ENCODE results near the gene CDCA8.

The CDCA8 gene

DNA sequence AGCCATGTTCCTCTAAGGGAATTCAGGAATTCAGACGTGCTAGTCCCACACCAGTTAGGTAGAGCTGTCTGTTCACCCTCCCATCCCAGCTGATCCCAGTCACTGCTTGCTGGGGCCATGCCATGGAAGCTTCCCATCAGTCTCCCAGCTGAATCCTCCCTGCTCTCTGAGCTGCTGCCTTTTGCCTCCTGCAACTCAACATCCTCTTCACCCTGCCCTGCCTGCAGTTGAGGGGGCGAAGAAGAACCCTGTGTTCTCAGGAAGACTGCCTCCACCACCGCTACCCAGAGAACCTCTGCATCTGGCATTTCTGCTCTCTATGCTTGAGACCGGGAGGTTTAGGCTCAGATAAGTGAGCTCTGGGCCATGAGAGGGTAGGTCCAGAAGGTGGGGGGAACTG, 16.2 kb downstream of the CDCA8 start:
- DNase-seq, result no peak
- no peaks in the 10 kb centered on the region for H3K27me3 ChIP-seq (ENCODE audit: insufficient read depth, low read depth, severe bottlenecking)
- H3K27ac ChIP-seq, result no peak overlapping the region
- H3K4me3 ChIP-seq (ENCODE audit: low read depth, low read length), result no peak overlapping the region
- peaks cover 69% of the 10 kb centered on the region for H3K36me3 ChIP-seq
- TF ChIP-seq, protein P1, sequence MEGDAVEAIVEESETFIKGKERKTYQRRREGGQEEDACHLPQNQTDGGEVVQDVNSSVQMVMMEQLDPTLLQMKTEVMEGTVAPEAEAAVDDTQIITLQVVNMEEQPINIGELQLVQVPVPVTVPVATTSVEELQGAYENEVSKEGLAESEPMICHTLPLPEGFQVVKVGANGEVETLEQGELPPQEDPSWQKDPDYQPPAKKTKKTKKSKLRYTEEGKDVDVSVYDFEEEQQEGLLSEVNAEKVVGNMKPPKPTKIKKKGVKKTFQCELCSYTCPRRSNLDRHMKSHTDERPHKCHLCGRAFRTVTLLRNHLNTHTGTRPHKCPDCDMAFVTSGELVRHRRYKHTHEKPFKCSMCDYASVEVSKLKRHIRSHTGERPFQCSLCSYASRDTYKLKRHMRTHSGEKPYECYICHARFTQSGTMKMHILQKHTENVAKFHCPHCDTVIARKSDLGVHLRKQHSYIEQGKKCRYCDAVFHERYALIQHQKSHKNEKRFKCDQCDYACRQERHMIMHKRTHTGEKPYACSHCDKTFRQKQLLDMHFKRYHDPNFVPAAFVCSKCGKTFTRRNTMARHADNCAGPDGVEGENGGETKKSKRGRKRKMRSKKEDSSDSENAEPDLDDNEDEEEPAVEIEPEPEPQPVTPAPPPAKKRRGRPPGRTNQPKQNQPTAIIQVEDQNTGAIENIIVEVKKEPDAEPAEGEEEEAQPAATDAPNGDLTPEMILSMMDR (IDR thresholded peaks at IDR 0.05; ENCODE audit: low read depth, low read length), result no peak
- H3K9me3 ChIP-seq (ENCODE audit: severe bottlenecking), result no peaks in the 10 kb centered on the region

DNA sequence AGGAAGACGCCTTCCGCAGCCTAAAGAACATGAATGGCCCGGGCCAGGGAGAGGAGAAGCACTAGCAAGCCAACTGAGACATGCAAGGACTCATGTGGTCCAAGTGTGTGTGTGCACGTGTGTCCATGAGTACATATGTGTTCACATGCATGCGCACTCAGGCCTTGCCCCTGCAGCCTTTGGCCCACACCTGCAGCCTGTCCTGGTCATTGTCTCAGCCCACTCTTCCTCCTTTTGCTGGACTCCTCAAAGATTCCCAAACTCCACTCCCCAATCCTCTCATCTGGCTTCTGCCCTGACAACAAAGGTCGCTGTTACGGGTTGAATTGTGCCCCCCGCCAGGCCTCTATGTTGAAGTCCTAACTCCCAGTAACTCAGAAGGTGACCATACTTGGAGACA, 21.9 kb downstream of the CDCA8 start:
- no peak for DNase-seq
- Histone ChIP-seq H3K36me3 (peaks cover 20% of the 10 kb centered on the region), H3K4me3 (ENCODE audit: low read depth, low read length) (no peak overlapping the region), H3K27ac (no peak overlapping the region), H3K27me3 (ENCODE audit: insufficient read depth, low read depth, severe bottlenecking) (no peaks in the 10 kb centered on the region), H3K9me3 (ENCODE audit: severe bottlenecking) (no peaks in the 10 kb centered on the region)
- TF ChIP-seq, protein P1 (IDR thresholded peaks at IDR 0.05; ENCODE audit: low read depth, low read length), result no peak

DNA sequence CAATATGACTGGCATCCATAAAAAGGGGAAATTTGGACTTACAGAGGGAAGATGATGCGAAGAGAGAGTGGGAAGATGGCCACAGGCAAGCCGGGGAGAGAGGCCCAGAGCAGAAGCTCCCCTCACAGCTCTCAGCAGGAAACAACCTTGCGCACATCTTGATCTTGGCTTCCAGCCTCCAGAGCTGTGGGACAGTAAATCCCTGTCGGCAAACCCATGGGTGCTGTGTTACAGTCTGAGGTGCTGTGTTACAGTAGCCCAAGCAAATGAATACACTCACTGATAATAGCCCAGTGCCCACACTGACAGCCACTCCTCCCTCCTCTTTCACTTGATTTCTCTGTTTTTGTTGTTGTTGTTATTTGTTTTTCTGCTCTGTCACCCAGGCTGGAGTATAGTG, 22.4 kb downstream of the CDCA8 start:
- Histone ChIP-seq H3K9me3 (ENCODE audit: severe bottlenecking) (no peaks in the 10 kb centered on the region), H3K4me3 (ENCODE audit: low read depth, low read length) (no peak overlapping the region), H3K27me3 (ENCODE audit: insufficient read depth, low read depth, severe bottlenecking) (no peaks in the 10 kb centered on the region), H3K27ac (no peak overlapping the region), H3K36me3 (peaks cover 16% of the 10 kb centered on the region)
- DNase-seq, result no peak
- TF ChIP-seq, protein P1 (IDR thresholded peaks at IDR 0.05; ENCODE audit: low read depth, low read length), result no peak

- no peak for DNase-seq
- Histone ChIP-seq H3K4me3 (ENCODE audit: low read depth, low read length) (no peak overlapping the region), H3K27me3 (ENCODE audit: insufficient read depth, low read depth, severe bottlenecking) (no peaks in the 10 kb centered on the region), H3K27ac (no peak overlapping the region), H3K9me3 (ENCODE audit: severe bottlenecking) (no peaks in the 10 kb centered on the region), H3K36me3 (peaks cover 6% of the 10 kb centered on the region)
- TF ChIP-seq, protein P1 (IDR thresholded peaks at IDR 0.05; ENCODE audit: low read depth, low read length), result no peak
Measured at GRCh38 chr1:37716321-37716720, 24.0 kb downstream of the CDCA8 start.

DNA sequence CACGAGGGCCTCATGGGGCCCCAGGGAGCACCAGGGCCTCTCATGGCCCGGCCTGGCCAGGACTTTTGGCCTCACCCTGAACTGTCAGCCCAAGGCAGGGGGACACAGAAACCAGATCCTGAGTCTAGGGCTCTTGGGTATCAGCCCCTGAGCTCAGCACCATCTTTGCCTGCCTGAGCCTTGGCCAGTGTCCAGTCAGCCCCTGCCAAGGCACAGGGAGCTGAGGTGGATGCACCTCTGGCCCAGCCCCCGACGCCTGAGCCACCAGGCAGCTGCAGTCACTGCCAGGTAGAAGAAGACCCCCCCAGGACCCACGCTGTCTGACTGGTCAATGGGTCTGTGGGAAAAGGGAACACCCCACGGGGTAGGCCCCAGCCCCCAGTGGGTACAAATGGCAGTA, 25.3 kb downstream of the CDCA8 start:
- Histone ChIP-seq H3K9me3 (ENCODE audit: severe bottlenecking) (no peaks in the 10 kb centered on the region), H3K36me3 (0 out of 2 replicates have a peak, but pooled peaks cover 2% of the 10 kb centered on the region), H3K4me3 (ENCODE audit: low read depth, low read length) (no peak overlapping the region), H3K27ac (no peak overlapping the region), H3K27me3 (ENCODE audit: insufficient read depth, low read depth, severe bottlenecking) (no peaks in the 10 kb centered on the region)
- DNase-seq, result no peak
- TF ChIP-seq, protein P1 (IDR thresholded peaks at IDR 0.05; ENCODE audit: low read depth, low read length), result no peak

DNA sequence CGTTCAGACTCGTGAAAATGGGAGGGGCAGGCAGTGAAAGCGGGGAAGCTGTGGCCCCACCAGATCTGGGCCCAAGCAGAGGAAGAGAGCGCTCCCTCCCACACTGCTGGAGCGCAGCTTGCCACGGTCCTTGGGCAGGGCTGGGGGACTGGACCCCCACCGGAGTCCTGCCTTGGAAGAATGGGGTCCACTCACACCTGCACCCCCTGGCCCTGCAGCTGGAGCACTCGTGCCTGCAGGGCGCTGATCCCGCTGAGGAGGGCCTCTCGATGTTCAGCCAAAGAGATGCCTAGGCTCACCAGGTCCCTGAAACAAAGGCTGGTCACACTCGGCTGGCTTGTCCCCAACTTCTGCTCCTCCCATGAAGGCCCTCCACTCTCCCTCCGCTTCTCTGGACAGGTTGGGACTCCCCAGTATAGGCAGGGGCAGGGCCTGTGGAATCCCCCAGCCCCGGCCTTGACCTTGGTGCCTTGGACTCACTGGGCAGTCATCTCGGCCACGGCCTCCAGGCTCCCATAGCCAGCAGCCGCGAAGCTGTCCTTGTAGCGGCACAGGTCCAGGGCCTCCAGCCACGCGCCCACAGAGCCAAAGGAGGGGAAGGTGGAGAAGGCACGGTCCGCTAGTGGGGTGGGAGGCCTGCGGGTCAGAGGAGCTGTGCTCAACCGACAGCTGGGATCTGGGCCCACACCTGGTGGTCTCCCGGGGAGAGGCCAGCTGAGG, 26.0 kb downstream of the CDCA8 start:
- TF ChIP-seq, protein P1 (IDR thresholded peaks at IDR 0.05; ENCODE audit: low read depth, low read length), result no peak
- Histone ChIP-seq H3K27ac (no peak overlapping the region), H3K36me3 (0 out of 2 replicates have a peak, but pooled peaks cover 2% of the 10 kb centered on the region), H3K27me3 (ENCODE audit: insufficient read depth, low read depth, severe bottlenecking) (no peaks in the 10 kb centered on the region), H3K9me3 (ENCODE audit: severe bottlenecking) (no peaks in the 10 kb centered on the region), H3K4me3 (ENCODE audit: low read depth, low read length) (no peak overlapping the region)
- DNase-seq, result no peak
